GM12873 (cell line): Measurements from ENCODE around the gene RBP2.

Experiments used
- CTCF ChIP-seq: IDR thresholded peaks from 2 replicates; pipeline ENCODE4 v1.5.1; 2012; ENCODE audit warnings: low read depth, mild to moderate bottlenecking, moderate library complexity, low read length, control low read depth; ENCODE audit not compliant: insufficient read depth; ENCODE audit errors: missing control alignments

RBP2 gene

GRCh38 chr3:139441656-139442055 is 34.7 kb downstream of the RBP2 start:
- no peak for TF ChIP-seq CTCF

- TF ChIP-seq CTCF: no peak
Measured at GRCh38 chr3:139440639-139441556, 35.4 kb downstream of the RBP2 start.

- no peak for TF ChIP-seq CTCF
Measured at GRCh38 chr3:139439278-139439677, 37.0 kb downstream of the RBP2 start.

GRCh38 chr3:139434764-139435307 is 41.5 kb downstream of the RBP2 start:
- no peak for TF ChIP-seq CTCF

- no peak for TF ChIP-seq CTCF
Measured at GRCh38 chr3:139434228-139434627, 42.1 kb downstream of the RBP2 start.

GRCh38 chr3:139433089-139433488 is 43.2 kb downstream of the RBP2 start:
- no peak for TF ChIP-seq CTCF

- no peak for TF ChIP-seq CTCF
Measured at GRCh38 chr3:139430493-139430892, 45.8 kb downstream of the RBP2 start.
